SK-N-SH (cell line): ENCODE data around the gene TUFT1. TPM values are rescaled to one million over a fixed set of nuclear protein-coding genes. Genes with fewer than 3 reads are reported as not detected.

Source experiments
- CTCF ChIA-PET: fragments of 300-600, 350-600 bp; formaldehyde crosslinking; extraction: SDS; loops from one replicate; lab custom pipeline; 2021; lab: Yijun Ruan, JAX
- POLR2A ChIA-PET: fragments of 350-600 bp; sonication (Branson Sonifier 250); formaldehyde crosslinking; extraction: SDS; loops from one replicate; lab custom pipeline; 2020; ENCODE audit warnings: antibody characterized with exemption, inconsistent platforms; lab: Yijun Ruan, JAX
- DNase-seq: peaks from one replicate; pipeline ENCODE4 v3.0.0; 2012
- H2AFZ ChIP-seq: fragments of 200-600 bp; sonication (generic); 2 replicates; pipeline ENCODE4 v1.8.1; 2016; ENCODE audit warnings: antibody characterized with exemption, mild to moderate bottlenecking, low read depth
- H3F3A ChIP-seq: fragments of 200-600 bp; sonication (generic); replicated peaks from 2 replicates; pipeline ENCODE3; 2016; ENCODE audit warnings: antibody characterized with exemption, mild to moderate bottlenecking; ENCODE audit not compliant: insufficient read depth
- H3K27ac ChIP-seq, 2 experiments: fragments of 200-500 bp in 1 of 2; fragments of 200-600 bp in 1 of 2; sonication (Bioruptor generic) in 1 of 2; sonication (generic), shearing (Covaris generic) in 1 of 2; 2 replicates each; pipeline versions ENCODE4 v1.5.1 to v1.6.1; 2014 to 2016; ENCODE audit warnings: low read depth in 2 of 2, inconsistent platforms in 1 of 2, low read length in 1 of 2, mild to moderate bottlenecking in 1 of 2, mixed read lengths in 1 of 2
- H3K27me3 ChIP-seq: fragments of 200-600 bp; sonication (generic), shearing (Covaris generic); 2 replicates; pipeline ENCODE4 v1.6.1; 2016; ENCODE audit warnings: mixed run types; ENCODE audit not compliant: insufficient read depth
- H3K36me3 ChIP-seq, 2 experiments: fragments of 200-500 bp in 1 of 2; fragments of 200-600 bp in 1 of 2; sonication (Bioruptor generic) in 1 of 2; sonication (generic) in 1 of 2; replicated peaks in 1 of 2; 2 replicates each; pipeline versions ENCODE3 to v1.5.1; 2014 to 2016; ENCODE audit warnings: low read length in 1 of 2, mild to moderate bottlenecking in 1 of 2; ENCODE audit not compliant: insufficient read depth in 2 of 2, control insufficient read depth in 1 of 2
- H3K4me1 ChIP-seq, 2 experiments: fragments of 200-500 bp in 1 of 2; fragments of 200-600 bp in 1 of 2; sonication (Bioruptor generic) in 1 of 2; sonication (generic), shearing (Covaris generic) in 1 of 2; 2 replicates each; pipeline versions ENCODE4 v1.5.1 to v1.6.1; 2014 to 2016; ENCODE audit warnings: low read depth in 1 of 2, low read length in 1 of 2, mixed run types in 1 of 2; ENCODE audit not compliant: insufficient read depth in 2 of 2, control insufficient read depth in 1 of 2
- H3K4me2 ChIP-seq: fragments of 200-600 bp; sonication (generic), shearing (Covaris generic); 2 replicates; pipeline ENCODE4 v1.6.1; 2017; ENCODE audit warnings: mixed run types
- H3K4me3 ChIP-seq, 2 experiments: fragments of 200-500 bp in 1 of 2; fragments of 200-600 bp in 1 of 2; sonication (Bioruptor generic) in 1 of 2; sonication (generic), shearing (Covaris generic) in 1 of 2; 2 replicates each; pipeline versions ENCODE4 v1.5.1 to v1.8.1; 2014 to 2016; ENCODE audit warnings: low read depth in 2 of 2, inconsistent platforms in 1 of 2, low read length in 1 of 2, mild to moderate bottlenecking in 1 of 2, mixed read lengths in 1 of 2, moderate library complexity in 1 of 2
- H3K79me2 ChIP-seq: fragments of 200-600 bp; sonication (generic); 2 replicates; pipeline ENCODE4 v1.8.1; 2017; ENCODE audit warnings: mild to moderate bottlenecking; ENCODE audit not compliant: insufficient read depth
- H3K9ac ChIP-seq: fragments of 200-600 bp; sonication (generic); 2 replicates; pipeline ENCODE4 v1.6.1; 2017; ENCODE audit warnings: mixed run types
- H3K9me2 ChIP-seq: fragments of 200-600 bp; sonication (generic); 2 replicates; pipeline ENCODE4 v1.6.1; 2017; ENCODE audit warnings: mixed run types
- H3K9me3 ChIP-seq: fragments of 200-600 bp; sonication (generic); 2 replicates; pipeline ENCODE4 v1.6.1; 2017; ENCODE audit warnings: mixed run types, mild to moderate bottlenecking, moderate library complexity
- H4K20me1 ChIP-seq: fragments of 200-600 bp; sonication (generic); 2 replicates; pipeline ENCODE4 v1.6.1; 2017; ENCODE audit warnings: mild to moderate bottlenecking, mixed run types; ENCODE audit not compliant: insufficient read depth
- CTCF ChIP-seq: fragments of 200-600 bp; sonication (generic); IDR thresholded peaks from 2 replicates; pipeline ENCODE4 v1.6.1; 2017; ENCODE audit warnings: antibody characterized with exemption, mild to moderate bottlenecking, moderate library complexity
- GABPA ChIP-seq: IDR thresholded peaks from 2 replicates; pipeline ENCODE4 v1.4.0; 2012; ENCODE audit warnings: low read depth, mild to moderate bottlenecking
- MXI1 ChIP-seq: IDR thresholded peaks from 2 replicates; pipeline ENCODE4 v1.6.1; 2012; ENCODE audit warnings: mild to moderate bottlenecking, low read depth, low read length, improper control_type of control experiment
- NFIC ChIP-seq: IDR thresholded peaks from 2 replicates; pipeline ENCODE4 v1.4.0; 2012; ENCODE audit warnings: borderline replicate concordance
- NRF1 ChIP-seq: IDR thresholded peaks from 2 replicates; pipeline ENCODE4 v1.6.1; 2012; ENCODE audit warnings: low read depth, mild to moderate bottlenecking, low read length
- PBX3 ChIP-seq: IDR thresholded peaks from 2 replicates; pipeline ENCODE4; 2012
- RAD21 ChIP-seq: IDR thresholded peaks from 2 replicates; pipeline ENCODE4 v1.6.1; 2012; ENCODE audit warnings: mild to moderate bottlenecking, low read length
- RCOR1 ChIP-seq: fragments of 150-350 bp; IDR thresholded peaks from 2 replicates; pipeline ENCODE4 v1.6.1; 2017; ENCODE audit warnings: antibody characterized with exemption, low read length
- SMC3 ChIP-seq: IDR thresholded peaks from 2 replicates; pipeline ENCODE4 v1.6.1; 2012; ENCODE audit warnings: low read depth, low read length, improper control_type of control experiment
- WGBS: methylation state at CpG from one replicate; pipeline ENCODE4 v1.1.6; 2017; ENCODE audit warnings: low lambda C conversion rate; 5-methylcytosine and 5-hydroxymethylcytosine counted together
- polyA plus RNA-seq, 3 experiments: library from polyadenylated mRNA; depleted of rRNA; stranded (reverse); fragments of >200 nt; gene quantifications; 2 replicates each; pipeline ENCODE4 v1.2.3, GENCODE V29; 2012

The TUFT1 gene
- polyA plus RNA-seq, 1 of the 3 experiments (the other 2 are of a cell fraction): 20.6 TPM

GRCh38 chr1:151533870-151534269, 6.2 kb upstream of the TUFT1 start:
- Histone ChIP-seq H3K4me3 (no peak overlapping the region), H3K27ac (no peak overlapping the region), H3K9me2 (no peaks in the 10 kb centered on the region), H3K27me3 (no peaks in the 10 kb centered on the region), H3K4me1 (peaks cover 3 to 20% of the 10 kb centered on the region in 2 experiments; a peak in 3 of 4 replicates), H3K9me3 (no peaks in the 10 kb centered on the region), H3K79me2 (no peaks in the 10 kb centered on the region), H2AFZ (no peak overlapping the region), H3K4me2 (no peak overlapping the region), H3K9ac (no peak overlapping the region), H4K20me1 (no peaks in the 10 kb centered on the region), H3K36me3 (no peaks in the 10 kb centered on the region), H3F3A (peaks cover 5% of the 10 kb centered on the region)
- DNase-seq: no peak
- TF ChIP-seq PBX3 (no peak), RCOR1 (no peak), GABPA (no peak), NFIC (no peak)
- WGBS: 84% methylated on average over 4 of the region's 10 CpGs
- ChIA-PET CTCF (interaction anchor here (1.0 to 5.2 kb wide), 5 partner anchors 11 to 303 kb away, joined by 3 to 28 read pairs (median 4); no protein-coding TSS in a partner anchor), POLR2A (no interaction called here)

DNA sequence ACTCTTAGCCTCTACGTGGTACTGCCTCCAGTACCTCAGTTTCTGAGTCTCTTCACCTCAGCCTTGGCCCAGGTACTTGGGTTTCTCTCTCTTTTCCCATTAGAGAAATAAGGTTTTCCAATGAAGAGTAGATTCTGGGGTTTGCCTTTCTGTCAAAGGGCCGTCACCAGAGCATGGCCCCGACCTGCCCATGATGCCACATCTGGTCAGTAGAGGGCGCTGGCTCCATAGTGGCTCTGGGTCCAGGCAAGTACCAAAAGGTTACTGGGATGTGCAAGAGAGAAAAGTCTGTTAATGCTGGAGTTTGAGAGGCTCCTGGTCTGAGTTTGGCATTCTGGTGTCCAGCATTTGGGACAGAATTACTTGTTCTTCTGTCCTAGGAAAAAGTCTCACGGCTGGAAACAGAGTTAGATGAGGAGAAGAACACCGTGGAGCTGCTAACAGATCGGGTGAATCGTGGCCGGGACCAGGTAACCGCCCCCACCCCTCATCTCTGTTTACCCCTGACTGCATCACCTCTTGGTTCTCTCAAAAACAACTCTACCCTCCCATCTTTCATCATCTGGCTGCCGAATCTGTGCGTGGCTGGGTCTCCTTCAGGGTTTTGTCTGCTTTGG, 5.3 kb upstream of the TUFT1 start:
- no peak overlapping the region for H3K4me2 ChIP-seq
- POLR2A ChIA-PET: no interaction called here

More for the DNA sequence above, 5.3 kb upstream of the TUFT1 start:
- Histone ChIP-seq H3K9me2 (no peaks in the 10 kb centered on the region), H3K27ac (no peak overlapping the region), H4K20me1 (no peaks in the 10 kb centered on the region), H3F3A (peaks cover 5% of the 10 kb centered on the region), H3K79me2 (no peaks in the 10 kb centered on the region), H3K9ac (no peak overlapping the region), H2AFZ (0 out of 2 replicates have a peak overlapping the region, but pooled peaks have one; percentile 7)
- DNase-seq: peak; percentile 81
- TF ChIP-seq SMC3: peak; percentile 86
- peak; percentile 97 for TF ChIP-seq CTCF
- no peak; the same call in 1 of the 2 replicates for TF ChIP-seq NRF1
- no peak for TF ChIP-seq NFIC
- TF ChIP-seq RAD21: peak; percentile 85
- TF ChIP-seq MXI1: 0 out of 2 replicates have a peak, but pooled peaks have one; percentile 69
- TF ChIP-seq PBX3: no peak
- TF ChIP-seq, all 33 proteins: peak for 4
- CTCF ChIA-PET: interaction anchor here (0.6 to 5.2 kb wide), 24 partner anchors 9 to 323 kb away, joined by 3 to 28 read pairs (median 3); partner anchors contain the start of gene CGN
- Histone ChIP-seq H3K36me3 (no peaks in the 10 kb centered on the region), H3K27me3 (no peaks in the 10 kb centered on the region), H3K9me3 (no peaks in the 10 kb centered on the region), H3K4me1 (peaks cover 10 to 28% of the 10 kb centered on the region in 2 experiments; a peak in 3 of 4 replicates), H3K4me3 (no peak overlapping the region; a peak in 1 of 4 replicates)
- 69% methylated on average over 12 of the region's 12 CpGs for WGBS
